Neural cell (in vitro differentiated cells): Measurements from ENCODE around the gene FAM124B. TPM values are rescaled to one million over a fixed set of nuclear protein-coding genes. Genes with fewer than 3 reads are reported as not detected.

Experiments used
- H2AFZ ChIP-seq: fragments of 200-600, 300-800 bp; sonication (generic), shearing (Covaris generic); 2 replicates; pipeline ENCODE4 v1.6.0; 2014; ENCODE audit warnings: low read depth, mild to moderate bottlenecking, antibody characterized with exemption, low read length, moderate library complexity
- H3F3A ChIP-seq: fragments of 200-600 bp; shearing (Covaris generic); 2 replicates; pipeline ENCODE4 v1.6.1; 2016; ENCODE audit warnings: mild to moderate bottlenecking, moderate library complexity, mixed read lengths, antibody characterized with exemption, low read length; ENCODE audit not compliant: insufficient read depth, poor library complexity, severe bottlenecking
- H3K27ac ChIP-seq: fragments of 200-600, 300-800 bp; sonication (generic), shearing (Covaris generic); 2 replicates; pipeline ENCODE4 v1.5.1; 2014; ENCODE audit warnings: mild to moderate bottlenecking, low read length, moderate library complexity
- H3K27me3 ChIP-seq: fragments of 300-800, 200-600 bp; sonication (generic), shearing (Covaris generic); 2 replicates; pipeline ENCODE4 v1.6.0; 2014; ENCODE audit warnings: mild to moderate bottlenecking, low read depth, low read length, moderate library complexity; ENCODE audit not compliant: insufficient read depth
- H3K36me3 ChIP-seq: fragments of 300-800, 200-600 bp; sonication (generic), shearing (Covaris generic); 2 replicates; pipeline ENCODE4 v1.5.1; 2014; ENCODE audit warnings: mild to moderate bottlenecking, antibody characterized with exemption, low read length, moderate library complexity; ENCODE audit not compliant: insufficient read depth
- H3K4me2 ChIP-seq: fragments of 300-800, 200-600 bp; sonication (generic), shearing (Covaris generic); 2 replicates; pipeline ENCODE4 v1.6.0; 2014; ENCODE audit warnings: mild to moderate bottlenecking, low read length
- H3K4me3 ChIP-seq: fragments of 300-800, 200-600 bp; sonication (generic), shearing (Covaris generic); 2 replicates; pipeline ENCODE4 v1.5.1; 2014; ENCODE audit warnings: mild to moderate bottlenecking, low read length, moderate library complexity
- H3K79me2 ChIP-seq: fragments of 200-600 bp; shearing (Covaris generic); replicated peaks from 2 replicates; pipeline ENCODE4 v1.6.0; 2014; ENCODE audit warnings: mild to moderate bottlenecking, low read length, moderate library complexity; ENCODE audit not compliant: insufficient read depth
- H3K9ac ChIP-seq: fragments of 300-800, 200-600 bp; sonication (generic), shearing (Covaris generic); 2 replicates; pipeline ENCODE4 v1.6.1; 2016; ENCODE audit warnings: mild to moderate bottlenecking, low read length, mixed read lengths
- H3K9me2 ChIP-seq: fragments of 200-600 bp; shearing (Covaris generic); 2 replicates; pipeline ENCODE4 v1.6.1; 2016; ENCODE audit warnings: mild to moderate bottlenecking, low read length, mixed read lengths; ENCODE audit not compliant: insufficient read depth
- H3K9me3 ChIP-seq: fragments of 200-600, 300-800 bp; sonication (generic), shearing (Covaris generic); 2 replicates; pipeline ENCODE4 v1.6.1; 2016; ENCODE audit warnings: mild to moderate bottlenecking, mixed run types, low read length, moderate library complexity, mixed read lengths
- H4K20me1 ChIP-seq: fragments of 200-600 bp; shearing (Covaris generic); 2 replicates; pipeline ENCODE4 v1.6.1; 2016; ENCODE audit warnings: mild to moderate bottlenecking, mixed run types; ENCODE audit not compliant: insufficient read depth
- CTCF ChIP-seq: fragments of 450-650 bp; IDR thresholded peaks from 2 replicates; pipeline ENCODE4 v1.5.1; 2014; ENCODE audit warnings: antibody characterized with exemption, mild to moderate bottlenecking, moderate library complexity; ENCODE audit not compliant: poor library complexity, severe bottlenecking
- EP300 ChIP-seq: fragments of 450-650 bp; conservative IDR thresholded peaks from 2 replicates; pipeline ENCODE4 v1.6.1; 2014; ENCODE audit warnings: antibody characterized with exemption, mild to moderate bottlenecking, moderate library complexity; ENCODE audit not compliant: poor library complexity, severe bottlenecking
- EZH2 ChIP-seq: fragments of 200-600, 300-800 bp; shearing (Covaris generic), sonication (generic); IDR thresholded peaks from 2 replicates; pipeline ENCODE4 v1.6.1; 2014; ENCODE audit warnings: antibody characterized with exemption, low read length, borderline replicate concordance, mild to moderate bottlenecking; ENCODE audit not compliant: insufficient read depth, poor library complexity, severe bottlenecking
- MXI1 ChIP-seq: fragments of 450-650 bp; conservative IDR thresholded peaks from 2 replicates; pipeline ENCODE4 v1.6.1; 2014; ENCODE audit warnings: antibody characterized with exemption, mild to moderate bottlenecking; ENCODE audit not compliant: poor library complexity, severe bottlenecking
- POLR2AphosphoS5 ChIP-seq: IDR thresholded peaks from 2 replicates; pipeline ENCODE4 v1.6.1; 2012
- RAD21 ChIP-seq: fragments of 450-650 bp; conservative IDR thresholded peaks from 2 replicates; pipeline ENCODE4 v1.6.1; 2014; ENCODE audit warnings: antibody characterized with exemption, mild to moderate bottlenecking, moderate library complexity
- REST ChIP-seq: IDR thresholded peaks from 2 replicates; pipeline ENCODE4 v1.6.1; 2012; ENCODE audit warnings: borderline replicate concordance
- SMC3 ChIP-seq: fragments of 450-650 bp; conservative IDR thresholded peaks from 2 replicates; pipeline ENCODE4 v1.6.1; 2014; ENCODE audit warnings: antibody characterized with exemption, mild to moderate bottlenecking, moderate library complexity; ENCODE audit not compliant: poor library complexity
- TAF1 ChIP-seq: IDR thresholded peaks from 2 replicates; pipeline ENCODE4 v1.6.1; 2012; ENCODE audit warnings: low read depth
- polyA plus RNA-seq: library from polyadenylated mRNA; depleted of rRNA; stranded (reverse); fragments of >200 nt; gene quantifications from 2 replicates; pipeline ENCODE4 v1.2.3, GENCODE V29; 2014

FAM124B gene
- polyA plus RNA-seq, 1 donor from 2014 or later = not detected

- no peaks in the 10 kb centered on the region for H3K79me2 ChIP-seq
- no peaks in the 10 kb centered on the region for H3K9me3 ChIP-seq
- H3K27ac ChIP-seq = no peak overlapping the region
- H3K9me2 ChIP-seq = no peaks in the 10 kb centered on the region
- no peaks in the 10 kb centered on the region for H3K36me3 ChIP-seq
- TF ChIP-seq EZH2 = no peak
- no peak for TF ChIP-seq REST
- TF ChIP-seq EP300 = no peak
- no peak for TF ChIP-seq CTCF
- no peak for TF ChIP-seq POLR2AphosphoS5
- TF ChIP-seq RAD21 = no peak
- no peak for TF ChIP-seq TAF1
- TF ChIP-seq SMC3 = no peak
- no peak for TF ChIP-seq MXI1
- no peaks in the 10 kb centered on the region for H4K20me1 ChIP-seq
- no peaks in the 10 kb centered on the region for H3F3A ChIP-seq
- H3K9ac ChIP-seq = no peak overlapping the region
- H2AFZ ChIP-seq = no peak overlapping the region
- no peak overlapping the region for H3K4me3 ChIP-seq
- H3K27me3 ChIP-seq = no peaks in the 10 kb centered on the region
- no peak overlapping the region for H3K4me2 ChIP-seq
Observed at GRCh38 chr2:224408676-224409075, 6.8 kb upstream of the FAM124B start.

- Histone ChIP-seq H3K9ac (no peak overlapping the region), H3K9me3 (no peaks in the 10 kb centered on the region), H3F3A (no peaks in the 10 kb centered on the region), H4K20me1 (no peaks in the 10 kb centered on the region), H3K4me3 (no peak overlapping the region), H3K4me2 (no peak overlapping the region), H2AFZ (no peak overlapping the region), H3K27ac (no peak overlapping the region), H3K9me2 (no peaks in the 10 kb centered on the region), H3K79me2 (no peaks in the 10 kb centered on the region), H3K27me3 (no peaks in the 10 kb centered on the region), H3K36me3 (no peaks in the 10 kb centered on the region)
- TF ChIP-seq MXI1 = no peak
- TF ChIP-seq EZH2 = no peak
Observed at GRCh38 chr2:224407241-224407701, 5.4 kb upstream of the FAM124B start.
